HepG2 (cell line): ENCODE measurements around the gene KIF1B.

ENCODE experiments used
- HCFC1 ChIP-seq: fragments of 150-350 bp; IDR thresholded peaks from 2 replicates; pipeline ENCODE4 v1.6.1; 2014; ENCODE audit warnings: low read depth, low read length
- NR1H2 ChIP-seq: sonication (generic); formaldehyde crosslinking; IDR thresholded peaks from 2 replicates; pipeline ENCODE4 v1.8.1; 2022; ENCODE audit warnings: low read depth, missing genetic modification reagents, borderline replicate concordance

GRCh38 chr1:10271869-10272268 is 61.5 kb downstream of the KIF1B start:
- no peak for TF ChIP-seq HCFC1
- no peak for TF ChIP-seq NR1H2 (CRISPR knock-in tag)
